ENCODE results near the gene CXorf58. TPM values are rescaled to one million over a fixed set of nuclear protein-coding genes. Genes with fewer than 3 reads are reported as not detected.

The CXorf58 gene
- total and polyA plus RNA-seq, 2 of the 13 experiments (the other 11 are each of a cell fraction or from before 2014, with no cell fraction given): not detected

GRCh38 chrX:23871905-23872546, 35.8 kb upstream of the CXorf58 start (continued):
- no peak for TF ChIP-seq ZNF556 (CRISPR knock-in tag; IDR thresholded peaks at IDR 0.05; ENCODE audit: borderline replicate concordance)
- TF ChIP-seq TEAD3 (CRISPR knock-in tag; optimal IDR thresholded peaks at IDR 0.05; ENCODE audit: borderline replicate concordance): peak; percentile 20
- no peak for TF ChIP-seq PBX2 (CRISPR knock-in tag; IDR thresholded peaks at IDR 0.05)
- no peak for TF ChIP-seq TP53 (CRISPR knock-in tag; conservative IDR thresholded peaks at IDR 0.05)
- peak; percentile 81 for TF ChIP-seq FOXA3 (CRISPR knock-in tag; IDR thresholded peaks at IDR 0.05)
- TF ChIP-seq ZNF709 (CRISPR knock-in tag; IDR thresholded peaks at IDR 0.05): no peak
- peak; percentile 35 for TF ChIP-seq STAG1 (CRISPR knock-in tag; IDR thresholded peaks at IDR 0.05)
- no peak for TF ChIP-seq ZNF230 (CRISPR knock-in tag; IDR thresholded peaks at IDR 0.05)
- no peak for TF ChIP-seq ZNF678 (CRISPR knock-in tag; IDR thresholded peaks at IDR 0.05)
- peak; percentile 52; the same call in 1 of the 2 replicates for TF ChIP-seq ZNF205 (CRISPR knock-in tag; IDR thresholded peaks at IDR 0.05)
- TF ChIP-seq ZNF557 (CRISPR knock-in tag; IDR thresholded peaks at IDR 0.05): no peak
- peak; percentile 91 for TF ChIP-seq THRA (CRISPR knock-in tag; IDR thresholded peaks at IDR 0.05; ENCODE audit: borderline replicate concordance)
- TF ChIP-seq PHF8 (CRISPR knock-in tag; IDR thresholded peaks at IDR 0.05): no peak
- no peak for TF ChIP-seq ATF2 (CRISPR knock-in tag; IDR thresholded peaks at IDR 0.05)
- no peak for TF ChIP-seq ZNF562 (CRISPR knock-in tag; IDR thresholded peaks at IDR 0.05; ENCODE audit: borderline replicate concordance)
- TF ChIP-seq ZNF547 (CRISPR knock-in tag; IDR thresholded peaks at IDR 0.05): no peak
- no peak for TF ChIP-seq ZNF674 (CRISPR knock-in tag; IDR thresholded peaks at IDR 0.05; ENCODE audit: low read depth)
- peak; percentile 67 for TF ChIP-seq GATAD2A (CRISPR knock-in tag; IDR thresholded peaks at IDR 0.05)
- TF ChIP-seq JARID2 (CRISPR knock-in tag; IDR thresholded peaks at IDR 0.05; ENCODE audit: insufficient replicate concordance): no peak
- no peak for TF ChIP-seq ZNF780A (CRISPR knock-in tag; IDR thresholded peaks at IDR 0.05)
- TF ChIP-seq MNT (IDR thresholded peaks at IDR 0.05): no peak
- TF ChIP-seq TCF7 (IDR thresholded peaks at IDR 0.05; ENCODE audit: low read depth): no peak
- TF ChIP-seq CTCF (CRISPR knock-in tag; IDR thresholded peaks at IDR 0.05): peak; percentile 59
- 0 out of 2 replicates have a peak, but pooled peaks have one; percentile 45 for TF ChIP-seq ERF (CRISPR knock-in tag; IDR thresholded peaks at IDR 0.05)
- peak; percentile 44; the same call in 1 of the 2 replicates for TF ChIP-seq MIXL1 (CRISPR knock-in tag; IDR thresholded peaks at IDR 0.05)
- TF ChIP-seq SOX5 (CRISPR knock-in tag; IDR thresholded peaks at IDR 0.05; ENCODE audit: borderline replicate concordance): no peak
